ENCODE results near the gene DNAJB4. TPM values are rescaled to one million over a fixed set of nuclear protein-coding genes. Genes with fewer than 3 reads are reported as not detected.

Gene DNAJB4
- total and polyA plus RNA-seq, 2 experiments from 2014 or later = 12.4 to 12.9 TPM

DNA sequence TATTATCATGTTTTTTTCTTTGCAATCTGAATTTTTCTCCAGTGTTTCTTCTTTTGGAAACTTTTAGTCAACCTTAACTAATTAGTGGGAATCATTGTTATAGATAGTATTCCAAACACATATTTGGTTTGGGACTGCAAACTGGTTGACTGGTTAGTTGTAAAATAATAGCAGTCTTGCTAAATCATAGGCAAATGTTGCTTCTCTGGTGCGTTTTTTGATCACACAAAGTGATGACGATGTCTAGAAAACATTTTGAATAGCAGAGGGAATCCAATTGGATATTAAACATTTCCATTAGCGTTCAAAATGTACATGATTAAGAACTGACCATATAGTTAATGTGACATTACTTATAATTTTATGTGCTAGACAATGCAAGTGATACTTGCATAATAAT is 4.5 kb downstream of the DNAJB4 start:
- Histone ChIP-seq H3F3A (replicated peaks; ENCODE audit: low read depth) (no peaks in the 10 kb centered on the region), H3K27ac (ENCODE audit: low read depth) (no peak overlapping the region), H3K4me1 (ENCODE audit: insufficient read depth) (peaks cover 9% of the 10 kb centered on the region; the same call in 1 of the 2 replicates), H4K20me1 (replicated peaks; ENCODE audit: insufficient read depth) (no peaks in the 10 kb centered on the region), H3K79me2 (replicated peaks; ENCODE audit: insufficient read depth) (no peaks in the 10 kb centered on the region), H3K36me3 (ENCODE audit: insufficient read depth) (no peaks in the 10 kb centered on the region), H3K9me2 (ENCODE audit: insufficient read depth) (no peaks in the 10 kb centered on the region), H3K27me3 (ENCODE audit: insufficient read depth) (no peaks in the 10 kb centered on the region), H3K4me3 (no peak overlapping the region), H2AFZ (no peak overlapping the region), H3K4me2 (no peak overlapping the region)
- Mint-ChIP-seq H3K27ac (no peak overlapping the region), H3K36me3 (ENCODE audit: low read depth) (peaks cover 2% of the 10 kb centered on the region; the same call in 1 of the 3 replicates), H3K4me3 (no peak overlapping the region), H3K27me3 (ENCODE audit: insufficient read depth, low read depth, poor library complexity) (peaks cover 6% of the 10 kb centered on the region), H3K4me1 (peaks cover 9% of the 10 kb centered on the region; the same call in 2 of the 3 replicates), H3K9me3 (peaks cover 2% of the 10 kb centered on the region; the same call in 1 of the 3 replicates)
- ATAC-seq = no peak
- DNase-seq (ENCODE audit: low spot score) = no peak
- TF ChIP-seq, protein P1, sequence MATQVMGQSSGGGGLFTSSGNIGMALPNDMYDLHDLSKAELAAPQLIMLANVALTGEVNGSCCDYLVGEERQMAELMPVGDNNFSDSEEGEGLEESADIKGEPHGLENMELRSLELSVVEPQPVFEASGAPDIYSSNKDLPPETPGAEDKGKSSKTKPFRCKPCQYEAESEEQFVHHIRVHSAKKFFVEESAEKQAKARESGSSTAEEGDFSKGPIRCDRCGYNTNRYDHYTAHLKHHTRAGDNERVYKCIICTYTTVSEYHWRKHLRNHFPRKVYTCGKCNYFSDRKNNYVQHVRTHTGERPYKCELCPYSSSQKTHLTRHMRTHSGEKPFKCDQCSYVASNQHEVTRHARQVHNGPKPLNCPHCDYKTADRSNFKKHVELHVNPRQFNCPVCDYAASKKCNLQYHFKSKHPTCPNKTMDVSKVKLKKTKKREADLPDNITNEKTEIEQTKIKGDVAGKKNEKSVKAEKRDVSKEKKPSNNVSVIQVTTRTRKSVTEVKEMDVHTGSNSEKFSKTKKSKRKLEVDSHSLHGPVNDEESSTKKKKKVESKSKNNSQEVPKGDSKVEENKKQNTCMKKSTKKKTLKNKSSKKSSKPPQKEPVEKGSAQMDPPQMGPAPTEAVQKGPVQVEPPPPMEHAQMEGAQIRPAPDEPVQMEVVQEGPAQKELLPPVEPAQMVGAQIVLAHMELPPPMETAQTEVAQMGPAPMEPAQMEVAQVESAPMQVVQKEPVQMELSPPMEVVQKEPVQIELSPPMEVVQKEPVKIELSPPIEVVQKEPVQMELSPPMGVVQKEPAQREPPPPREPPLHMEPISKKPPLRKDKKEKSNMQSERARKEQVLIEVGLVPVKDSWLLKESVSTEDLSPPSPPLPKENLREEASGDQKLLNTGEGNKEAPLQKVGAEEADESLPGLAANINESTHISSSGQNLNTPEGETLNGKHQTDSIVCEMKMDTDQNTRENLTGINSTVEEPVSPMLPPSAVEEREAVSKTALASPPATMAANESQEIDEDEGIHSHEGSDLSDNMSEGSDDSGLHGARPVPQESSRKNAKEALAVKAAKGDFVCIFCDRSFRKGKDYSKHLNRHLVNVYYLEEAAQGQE (IDR thresholded peaks at IDR 0.05; ENCODE audit: unreplicated experiment) = no peak
- TF ChIP-seq, protein P2, sequence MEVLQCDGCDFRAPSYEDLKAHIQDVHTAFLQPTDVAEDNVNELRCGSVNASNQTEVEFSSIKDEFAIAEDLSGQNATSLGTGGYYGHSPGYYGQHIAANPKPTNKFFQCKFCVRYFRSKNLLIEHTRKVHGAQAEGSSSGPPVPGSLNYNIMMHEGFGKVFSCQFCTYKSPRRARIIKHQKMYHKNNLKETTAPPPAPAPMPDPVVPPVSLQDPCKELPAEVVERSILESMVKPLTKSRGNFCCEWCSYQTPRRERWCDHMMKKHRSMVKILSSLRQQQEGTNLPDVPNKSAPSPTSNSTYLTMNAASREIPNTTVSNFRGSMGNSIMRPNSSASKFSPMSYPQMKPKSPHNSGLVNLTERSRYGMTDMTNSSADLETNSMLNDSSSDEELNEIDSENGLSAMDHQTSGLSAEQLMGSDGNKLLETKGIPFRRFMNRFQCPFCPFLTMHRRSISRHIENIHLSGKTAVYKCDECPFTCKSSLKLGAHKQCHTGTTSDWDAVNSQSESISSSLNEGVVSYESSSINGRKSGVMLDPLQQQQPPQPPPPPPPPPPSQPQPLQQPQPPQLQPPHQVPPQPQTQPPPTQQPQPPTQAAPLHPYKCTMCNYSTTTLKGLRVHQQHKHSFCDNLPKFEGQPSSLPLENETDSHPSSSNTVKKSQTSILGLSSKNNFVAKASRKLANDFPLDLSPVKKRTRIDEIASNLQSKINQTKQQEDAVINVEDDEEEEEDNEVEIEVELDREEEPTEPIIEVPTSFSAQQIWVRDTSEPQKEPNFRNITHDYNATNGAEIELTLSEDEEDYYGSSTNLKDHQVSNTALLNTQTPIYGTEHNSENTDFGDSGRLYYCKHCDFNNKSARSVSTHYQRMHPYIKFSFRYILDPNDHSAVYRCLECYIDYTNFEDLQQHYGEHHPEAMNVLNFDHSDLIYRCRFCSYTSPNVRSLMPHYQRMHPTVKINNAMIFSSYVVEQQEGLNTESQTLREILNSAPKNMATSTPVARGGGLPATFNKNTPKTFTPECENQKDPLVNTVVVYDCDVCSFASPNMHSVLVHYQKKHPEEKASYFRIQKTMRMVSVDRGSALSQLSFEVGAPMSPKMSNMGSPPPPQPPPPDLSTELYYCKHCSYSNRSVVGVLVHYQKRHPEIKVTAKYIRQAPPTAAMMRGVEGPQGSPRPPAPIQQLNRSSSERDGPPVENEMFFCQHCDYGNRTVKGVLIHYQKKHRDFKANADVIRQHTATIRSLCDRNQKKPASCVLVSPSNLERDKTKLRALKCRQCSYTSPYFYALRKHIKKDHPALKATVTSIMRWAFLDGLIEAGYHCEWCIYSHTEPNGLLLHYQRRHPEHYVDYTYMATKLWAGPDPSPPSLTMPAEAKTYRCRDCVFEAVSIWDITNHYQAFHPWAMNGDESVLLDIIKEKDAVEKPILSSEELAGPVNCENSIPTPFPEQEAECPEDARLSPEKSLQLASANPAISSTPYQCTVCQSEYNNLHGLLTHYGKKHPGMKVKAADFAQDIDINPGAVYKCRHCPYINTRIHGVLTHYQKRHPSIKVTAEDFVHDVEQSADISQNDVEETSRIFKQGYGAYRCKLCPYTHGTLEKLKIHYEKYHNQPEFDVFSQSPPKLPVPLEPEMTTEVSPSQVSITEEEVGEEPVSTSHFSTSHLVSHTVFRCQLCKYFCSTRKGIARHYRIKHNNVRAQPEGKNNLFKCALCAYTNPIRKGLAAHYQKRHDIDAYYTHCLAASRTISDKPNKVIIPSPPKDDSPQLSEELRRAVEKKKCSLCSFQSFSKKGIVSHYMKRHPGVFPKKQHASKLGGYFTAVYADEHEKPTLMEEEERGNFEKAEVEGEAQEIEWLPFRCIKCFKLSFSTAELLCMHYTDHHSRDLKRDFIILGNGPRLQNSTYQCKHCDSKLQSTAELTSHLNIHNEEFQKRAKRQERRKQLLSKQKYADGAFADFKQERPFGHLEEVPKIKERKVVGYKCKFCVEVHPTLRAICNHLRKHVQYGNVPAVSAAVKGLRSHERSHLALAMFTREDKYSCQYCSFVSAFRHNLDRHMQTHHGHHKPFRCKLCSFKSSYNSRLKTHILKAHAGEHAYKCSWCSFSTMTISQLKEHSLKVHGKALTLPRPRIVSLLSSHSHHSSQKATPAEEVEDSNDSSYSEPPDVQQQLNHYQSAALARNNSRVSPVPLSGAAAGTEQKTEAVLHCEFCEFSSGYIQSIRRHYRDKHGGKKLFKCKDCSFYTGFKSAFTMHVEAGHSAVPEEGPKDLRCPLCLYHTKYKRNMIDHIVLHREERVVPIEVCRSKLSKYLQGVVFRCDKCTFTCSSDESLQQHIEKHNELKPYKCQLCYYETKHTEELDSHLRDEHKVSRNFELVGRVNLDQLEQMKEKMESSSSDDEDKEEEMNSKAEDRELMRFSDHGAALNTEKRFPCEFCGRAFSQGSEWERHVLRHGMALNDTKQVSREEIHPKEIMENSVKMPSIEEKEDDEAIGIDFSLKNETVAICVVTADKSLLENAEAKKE (CRISPR knock-in tag; IDR thresholded peaks at IDR 0.05) = no peak
- no peak for TF ChIP-seq CTCF (conservative IDR thresholded peaks at IDR 0.05; ENCODE audit: low read depth in 2 of 2)
- TF ChIP-seq JUNB (IDR thresholded peaks at IDR 0.05; ENCODE audit: unreplicated experiment) = no peak
- TF ChIP-seq POLR2AphosphoS5 (IDR thresholded peaks at IDR 0.05; ENCODE audit: low read depth) = no peak
- TF ChIP-seq NANOG (IDR thresholded peaks at IDR 0.05; ENCODE audit: borderline replicate concordance) = no peak
- TF ChIP-seq EZH2phosphoT487 (IDR thresholded peaks at IDR 0.05; ENCODE audit: unreplicated experiment) = no peak
- TF ChIP-seq EZH2 (IDR thresholded peaks at IDR 0.05; ENCODE audit: low read depth, unreplicated experiment) = no peak

All from GM23338 (cell line).